Measurements from ENCODE around the gene CLCNKB. TPM values are rescaled to one million over a fixed set of nuclear protein-coding genes. Genes with fewer than 3 reads are reported as not detected.
A peak's percentile ranks its signal among the peaks of the same experiment; 100 is the strongest.

The CLCNKB gene
- total RNA-seq, 1 experiment from 2014 or later, result 0.81 TPM

GRCh38 chr1:16054598-16055540, 11.3 kb downstream of the CLCNKB start:
- Histone ChIP-seq H4K20me1 (ENCODE audit: insufficient read depth) (no peaks in the 10 kb centered on the region), H3K79me2 (ENCODE audit: insufficient read depth, low read length) (no peaks in the 10 kb centered on the region), H3K4me1 (ENCODE audit: control insufficient read depth in 1 of 2, insufficient read depth in 2 of 2, low read length in 2 of 2) (peaks cover 4 to 9% of the 10 kb centered on the region in 2 experiments; a peak in 3 of 4 replicates), H3K36me3 (ENCODE audit: control insufficient read depth in 1 of 2, insufficient read depth in 2 of 2, low read length in 2 of 2) (no peaks in the 10 kb centered on the region), H3K4me3 (replicated peaks in 1 of 2; ENCODE audit: low read depth in 1 of 2, low read length in 2 of 2) (no peak overlapping the region), H3K9me2 (ENCODE audit: insufficient read depth) (no peaks in the 10 kb centered on the region), H3K4me2 (ENCODE audit: low read length) (no peak overlapping the region), H2AFZ (ENCODE audit: low read depth, low read length, poor library complexity, severe bottlenecking) (no peak overlapping the region), H3K27ac (ENCODE audit: low read depth, low read length) (no peak overlapping the region), H3K27me3 (ENCODE audit: insufficient read depth, low read length) (no peaks in the 10 kb centered on the region), H3K9ac (ENCODE audit: low read length) (no peak overlapping the region), H3K9me3 (ENCODE audit: control insufficient read depth in 1 of 2, insufficient read depth in 1 of 2, low read depth in 1 of 2, low read length in 2 of 2) (no peaks in the 10 kb centered on the region)
- intact Hi-C loops (cut with micrococcal nuclease), result no loop called here
- ChIA-PET RAD21 (ENCODE audit: low non-redundant PET in 1 of 2, low total read pairs in 2 of 2, uncharacterized antibody in 2 of 2, unreplicated experiment in 2 of 2) (interaction anchor here in 1 of 2 experiments (1.0 kb wide), 1 partner anchor 45 kb away, joined by 3 read pairs; no protein-coding TSS in a partner anchor), POLR2A (no interaction called here), CTCF (interaction anchor here (1.4 to 1.7 kb wide), 3 partner anchors 13 to 48 kb away, joined by 3 to 5 read pairs (median 4); no protein-coding TSS in a partner anchor)
- DNase-seq (ENCODE audit: low read depth, low spot score), result no peak
- ATAC-seq, result no peak
- TF ChIP-seq REST (IDR thresholded peaks at IDR 0.05; ENCODE audit: low read depth) (no peak), SIN3A (IDR thresholded peaks at IDR 0.05; ENCODE audit: low read depth) (no peak), JUND (IDR thresholded peaks at IDR 0.05) (no peak), ZBTB33 (IDR thresholded peaks at IDR 0.05; ENCODE audit: extremely low read depth, insufficient replicate concordance, low read length) (no peak), CEBPB (IDR thresholded peaks at IDR 0.05; ENCODE audit: low read depth) (no peak), EZH2 (IDR thresholded peaks at IDR 0.05) (no peak)
- BruUV-seq (replicated peaks), result TSS peak; percentile 23

All from HCT116 (cell line).